GM12892 (cell line): ENCODE measurements around the gene RNASEH2C.

Experiments used
- POLR2A ChIP-seq: IDR thresholded peaks from 2 replicates; pipeline ENCODE4 v1.6.1; 2011; ENCODE audit warnings: low read depth, low read length, control low read depth
- TAF1 ChIP-seq: IDR thresholded peaks from 2 replicates; pipeline ENCODE4 v1.6.1; 2011; ENCODE audit warnings: low read depth, mild to moderate bottlenecking, control low read depth, low read length, borderline replicate concordance

DNA sequence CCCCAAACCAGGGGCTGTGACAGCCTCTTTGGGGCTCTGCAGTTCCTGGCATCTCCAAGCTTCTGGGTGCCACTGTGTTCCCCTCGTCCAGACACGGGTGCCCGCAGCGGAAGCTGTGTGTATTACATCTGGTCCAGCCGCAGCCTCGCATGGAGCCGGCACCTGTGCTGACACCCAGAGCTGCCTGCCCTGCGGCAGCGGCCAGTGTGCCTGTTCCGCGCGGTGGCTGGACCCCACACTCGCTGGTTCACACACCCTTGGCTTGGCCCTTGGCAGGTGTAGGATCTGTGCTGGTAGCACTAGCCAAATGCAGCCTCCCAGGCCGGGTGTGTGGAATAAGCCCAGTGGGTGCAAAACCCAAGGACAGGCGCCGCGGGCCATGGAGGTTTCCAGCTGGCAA lies 24.5 kb upstream of the RNASEH2C start:
- no peak for TF ChIP-seq POLR2A
- no peak for TF ChIP-seq TAF1
